Colonic mucosa (tissue), 4 donors: Measurements from ENCODE around the gene ZEB2. TPM values are rescaled to one million over a fixed set of nuclear protein-coding genes. Genes with fewer than 3 reads are reported as not detected.

Experiments
- DNase-seq: peaks from one replicate; pipeline ENCODE4 v3.0.0-alpha.2; 2020
- H3K27ac ChIP-seq: fragments of 200-600 bp; one replicate; pipeline ENCODE4 v1.8.0; 2021
- H3K27me3 ChIP-seq: fragments of 200-600 bp; one replicate; pipeline ENCODE4 v1.8.0; 2021
- H3K36me3 ChIP-seq: fragments of 200-600 bp; one replicate; pipeline ENCODE4 v1.8.0; 2021
- H3K4me1 ChIP-seq: fragments of 200-600 bp; one replicate; pipeline ENCODE4 v1.8.0; 2021; ENCODE audit warnings: mild to moderate bottlenecking
- H3K4me3 ChIP-seq: fragments of 200-600 bp; one replicate; pipeline ENCODE4 v1.8.0; 2021
- H3K9ac ChIP-seq, 2 donors: one replicate each; pipeline ENCODE4 v1.7.0; 2013; ENCODE audit warnings: control low read depth in 2 of 2, low read depth in 2 of 2, low read length in 2 of 2
- H3K9me3 ChIP-seq: fragments of 200-600 bp; one replicate; pipeline ENCODE4 v1.8.0; 2021
- CTCF ChIP-seq: fragments of 200-600 bp; IDR thresholded peaks from one replicate; pipeline ENCODE4 v1.8.0; 2022; ENCODE audit warnings: antibody characterized with exemption, mild to moderate bottlenecking
- intact Hi-C: fragments of 100-400 bp; cut with DNase I; formaldehyde crosslinking; loops from one replicate; pipeline ENCODE4 v1.14.1; 2022
- total RNA-seq, 2 donors: library from RNA; stranded (reverse); fragmentation: NEBNext Ultra II Directional in 1 of 2; extraction: Animal tissue kit (Norgen Biotek cat#: 25700) in 1 of 2; gene quantifications; one replicate each; pipeline ENCODE4 v1.2.1, GENCODE V29; 2021
- donor health status: healthy.
- donor health status: DM: no; HTN: no; CAD: no.
- donor health status: DM: no; HTN: no; CAD: no.

ZEB2 gene
- total RNA-seq, 2 donors from 2014 or later = 17.4 to 29.6 TPM

GRCh38 chr2:144443837-144444817, 75.8 kb downstream of the ZEB2 start:
- no peaks in the 10 kb centered on the region for H3K9me3 ChIP-seq
- no peak for TF ChIP-seq CTCF
- H3K4me3 ChIP-seq = no peak overlapping the region
- DNase-seq = no peak
- no peak overlapping the region for H3K9ac ChIP-seq
- H3K36me3 ChIP-seq = no peaks in the 10 kb centered on the region
- H3K27me3 ChIP-seq = no peaks in the 10 kb centered on the region
- intact Hi-C loops = no loop called here
- no peaks in the 10 kb centered on the region for H3K4me1 ChIP-seq
- no peak overlapping the region for H3K27ac ChIP-seq

- no peak for DNase-seq
- intact Hi-C loops = no loop called here
- Histone ChIP-seq H3K27me3 (no peaks in the 10 kb centered on the region), H3K36me3 (no peaks in the 10 kb centered on the region), H3K4me1 (no peaks in the 10 kb centered on the region), H3K27ac (no peak overlapping the region), H3K9me3 (no peaks in the 10 kb centered on the region), H3K9ac (no peak overlapping the region), H3K4me3 (no peak overlapping the region)
- TF ChIP-seq CTCF = no peak
Measured at GRCh38 chr2:144441711-144442141, 78.2 kb downstream of the ZEB2 start.

- no peak overlapping the region for H3K4me3 ChIP-seq
- DNase-seq = no peak
- H3K27me3 ChIP-seq = no peaks in the 10 kb centered on the region
- no peak overlapping the region for H3K9ac ChIP-seq
- no peaks in the 10 kb centered on the region for H3K9me3 ChIP-seq
- no peaks in the 10 kb centered on the region for H3K36me3 ChIP-seq
- H3K4me1 ChIP-seq = no peaks in the 10 kb centered on the region
- no peak for TF ChIP-seq CTCF
- intact Hi-C loops = no loop called here
- no peak overlapping the region for H3K27ac ChIP-seq
Measured at GRCh38 chr2:144439993-144440392, 79.9 kb downstream of the ZEB2 start.

GRCh38 chr2:144438801-144439631, 80.9 kb downstream of the ZEB2 start:
- Histone ChIP-seq H3K4me1 (no peaks in the 10 kb centered on the region), H3K4me3 (no peak overlapping the region)
- intact Hi-C loops = no loop called here

More at GRCh38 chr2:144438801-144439631, 80.9 kb downstream of the ZEB2 start:
- Histone ChIP-seq H3K27ac (no peak overlapping the region), H3K9ac (no peak overlapping the region), H3K36me3 (no peaks in the 10 kb centered on the region), H3K27me3 (no peaks in the 10 kb centered on the region), H3K9me3 (no peaks in the 10 kb centered on the region)
- no peak for DNase-seq
- TF ChIP-seq CTCF = no peak
